IPS-11a (cell line): Measurements from ENCODE around the gene SYNPR.

Experiments used
- H3K4me3 ChIP-seq: one replicate; pipeline ENCODE4 v1.5.1; 2013; ENCODE audit warnings: low read depth, low read length, control low read depth

Gene SYNPR

DNA sequence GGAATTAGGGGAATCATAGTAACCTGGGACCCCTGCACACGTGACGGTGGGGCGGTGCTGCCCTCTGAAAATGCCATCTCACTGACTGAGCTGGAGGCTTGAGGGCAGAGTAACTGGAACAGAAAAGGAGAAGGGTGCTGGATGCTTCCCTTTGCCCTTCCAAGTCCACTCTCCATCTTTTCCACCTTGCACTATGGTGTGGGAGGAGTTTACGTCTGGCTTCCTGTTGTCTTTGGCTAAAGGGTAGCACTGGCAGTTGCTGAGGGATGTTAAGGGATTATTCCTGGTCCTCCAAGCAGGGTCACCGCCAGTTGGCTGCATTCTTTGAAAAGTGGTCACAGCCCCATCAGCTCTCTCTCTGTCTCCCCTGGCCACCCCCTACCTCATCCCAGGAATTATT, 245.0 kb downstream of the SYNPR start:
- no peak overlapping the region for H3K4me3 ChIP-seq

DNA sequence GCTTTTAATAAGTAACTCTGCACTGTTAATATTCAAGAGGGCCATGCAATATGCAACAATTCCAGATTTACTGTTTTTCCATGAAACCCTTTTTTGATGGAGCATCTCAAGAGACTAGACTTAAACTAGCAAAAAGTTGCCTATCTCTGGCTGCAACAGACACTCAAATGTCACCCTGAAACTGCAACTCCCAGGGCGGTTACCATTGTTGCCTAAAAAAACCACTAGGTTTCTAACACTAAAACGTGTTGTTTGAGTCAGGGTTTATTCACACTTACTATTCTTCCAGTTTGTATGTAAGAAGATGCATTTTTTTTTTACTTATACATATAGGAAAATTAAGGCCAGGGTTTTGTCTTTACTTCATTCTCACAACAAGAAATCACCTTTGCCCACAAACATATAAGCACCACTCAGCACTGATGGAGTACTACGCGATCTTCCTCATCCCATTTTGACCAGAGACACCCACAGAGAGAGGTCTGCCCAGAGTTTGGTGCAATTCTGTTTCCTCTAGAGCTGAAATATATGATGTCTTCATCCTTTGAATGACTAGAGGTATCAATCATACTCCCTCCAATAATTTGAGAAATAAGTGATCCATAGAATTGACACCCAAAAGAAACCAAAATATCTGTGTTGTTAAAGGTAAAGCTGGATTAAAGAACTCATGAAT, 250.4 kb downstream of the SYNPR start:
- H3K4me3 ChIP-seq, result no peak overlapping the region

DNA sequence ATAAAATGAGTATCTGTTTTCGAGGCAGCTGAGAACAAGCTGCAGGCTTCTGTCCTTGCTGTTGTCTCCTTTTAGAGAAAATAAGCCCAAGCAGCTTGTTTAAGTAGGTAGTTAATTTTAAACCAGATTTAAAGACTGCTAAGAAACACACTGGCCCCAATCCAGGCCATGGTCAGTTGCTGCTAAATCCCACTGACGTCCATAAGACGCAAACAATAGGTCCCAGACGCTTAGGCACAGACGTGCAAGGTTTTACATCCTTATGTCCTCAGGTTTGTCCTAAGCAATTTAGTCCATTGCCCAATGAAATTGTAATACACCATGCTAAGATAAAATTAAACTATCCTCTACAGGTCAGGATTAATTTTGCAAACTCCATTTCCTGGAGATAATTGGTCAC, 254.4 kb downstream of the SYNPR start:
- H3K4me3 ChIP-seq, result no peak overlapping the region

- H3K4me3 ChIP-seq, result no peak overlapping the region
These were observed 260.8 kb downstream of the SYNPR start for GRCh38 chr3:63538919-63539318.

GRCh38 chr3:63555767-63556166, 277.7 kb downstream of the SYNPR start:
- no peak overlapping the region for H3K4me3 ChIP-seq

DNA sequence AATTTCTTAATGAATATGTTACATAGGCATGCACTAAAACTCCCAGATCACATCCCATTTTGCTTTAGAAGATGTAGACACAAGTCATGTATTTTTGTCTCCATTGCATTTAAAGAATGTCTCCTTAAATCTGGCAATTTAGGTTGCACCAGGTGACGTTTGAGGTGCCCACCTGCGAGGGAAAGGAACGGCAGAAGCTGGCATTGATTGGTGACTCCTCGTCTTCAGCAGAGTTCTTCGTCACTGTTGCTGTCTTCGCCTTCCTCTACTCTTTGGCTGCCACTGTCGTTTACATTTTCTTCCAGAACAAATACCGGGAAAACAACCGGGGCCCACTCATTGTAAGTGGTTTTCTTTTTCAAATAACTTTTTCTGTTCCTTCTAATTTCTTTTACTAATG, 278.3 kb downstream of the SYNPR start:
- H3K4me3 ChIP-seq, result no peak overlapping the region

DNA sequence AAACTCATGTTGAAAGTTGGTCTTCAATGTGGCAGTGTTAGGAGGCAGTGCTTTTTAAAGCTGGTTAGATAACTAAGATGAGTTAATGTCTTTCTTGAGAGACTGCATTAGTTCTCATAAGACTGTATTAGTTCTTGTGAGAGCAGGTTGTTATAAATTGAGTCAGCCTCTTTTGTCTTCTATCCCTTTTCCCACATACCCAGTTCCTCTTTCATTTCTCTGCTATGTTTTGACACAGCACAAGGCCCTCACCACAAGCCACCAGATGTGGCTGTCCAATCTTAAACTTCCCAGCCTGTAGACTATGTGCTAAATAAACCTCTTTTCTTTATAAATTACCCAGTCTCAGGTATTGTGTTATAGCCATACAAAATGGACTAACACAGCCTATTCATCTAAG, 279.8 kb downstream of the SYNPR start:
- no peak overlapping the region for H3K4me3 ChIP-seq

DNA sequence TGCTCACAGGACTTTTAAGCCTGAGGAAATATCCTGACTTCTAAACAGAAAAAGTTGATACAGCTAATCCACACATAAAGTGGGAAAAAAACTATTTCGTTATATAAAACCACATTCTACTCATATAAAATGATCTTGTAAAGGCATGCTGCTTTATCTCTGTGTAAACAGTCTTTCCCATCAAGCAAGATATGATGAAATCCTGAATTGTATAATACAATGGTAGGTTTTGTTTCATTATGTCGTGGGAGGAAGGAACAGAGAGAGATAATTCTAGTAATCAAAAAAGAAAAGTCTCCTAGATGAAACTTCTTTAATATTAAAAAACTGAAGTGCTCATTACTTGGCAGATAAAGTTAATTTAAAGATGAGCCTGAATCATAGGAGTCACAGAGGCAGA, 281.8 kb downstream of the SYNPR start:
- no peak overlapping the region for H3K4me3 ChIP-seq

DNA sequence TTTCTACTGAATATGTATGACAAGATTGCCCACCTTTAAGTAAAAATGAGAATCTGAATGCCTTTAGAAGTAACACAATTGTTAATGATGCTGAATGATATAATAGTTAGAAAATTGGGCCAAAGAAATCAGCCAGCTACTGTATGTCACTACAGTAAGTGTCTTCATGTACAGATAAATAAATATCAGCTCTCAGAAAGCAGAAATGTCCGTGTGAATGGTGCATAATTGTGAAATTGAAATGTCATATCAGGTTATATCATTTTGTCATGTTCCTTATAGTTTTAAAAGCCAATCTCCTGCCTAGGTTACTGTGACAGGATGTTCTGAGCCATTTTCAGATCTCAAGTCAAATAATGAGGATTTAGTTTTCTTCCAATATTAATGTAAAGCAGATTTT, 283.8 kb downstream of the SYNPR start:
- no peak overlapping the region for H3K4me3 ChIP-seq

DNA sequence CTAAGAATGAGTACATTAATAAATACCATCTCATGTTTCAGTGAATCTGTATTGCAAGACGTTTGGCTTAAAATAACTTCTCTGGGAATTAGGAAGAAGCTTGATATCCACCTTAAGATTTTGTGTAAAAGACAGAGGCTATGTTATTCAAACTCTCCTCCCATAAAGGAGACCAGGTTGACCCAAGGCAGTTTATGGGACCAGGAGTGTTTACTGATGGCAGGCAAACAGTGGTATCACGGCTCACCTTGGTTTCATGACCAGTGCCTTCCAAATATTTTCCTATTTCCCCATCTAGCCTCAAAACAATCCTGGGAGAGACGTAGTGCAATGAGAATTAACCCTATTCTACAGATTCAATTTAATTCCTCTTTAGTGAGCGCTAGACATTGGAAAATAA, 284.2 kb downstream of the SYNPR start:
- H3K4me3 ChIP-seq, result no peak overlapping the region

- no peak overlapping the region for H3K4me3 ChIP-seq
These were observed 285.5 kb downstream of the SYNPR start for GRCh38 chr3:63563572-63563971.

- no peak overlapping the region for H3K4me3 ChIP-seq
These were observed 287.1 kb downstream of the SYNPR start for GRCh38 chr3:63565220-63565619.

DNA sequence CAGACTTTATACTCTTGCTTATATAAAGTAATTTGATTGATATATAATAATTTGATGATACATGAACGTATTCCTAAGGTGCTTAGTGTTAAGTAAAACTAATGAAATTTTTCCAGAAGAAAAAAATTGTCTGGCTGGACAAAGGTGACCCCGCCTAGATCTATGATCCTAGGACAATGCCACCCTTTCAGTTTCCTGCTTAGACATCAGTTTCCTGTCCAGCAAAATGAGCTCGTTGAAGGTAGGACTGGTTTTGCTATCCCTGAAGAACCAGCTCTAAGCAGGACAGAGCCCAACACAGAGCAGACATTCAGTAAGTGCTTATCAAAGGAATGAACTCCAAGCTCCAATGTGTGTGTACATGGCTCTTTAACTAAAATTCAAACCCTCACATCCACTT, 293.6 kb downstream of the SYNPR start:
- H3K4me3 ChIP-seq, result no peak overlapping the region

DNA sequence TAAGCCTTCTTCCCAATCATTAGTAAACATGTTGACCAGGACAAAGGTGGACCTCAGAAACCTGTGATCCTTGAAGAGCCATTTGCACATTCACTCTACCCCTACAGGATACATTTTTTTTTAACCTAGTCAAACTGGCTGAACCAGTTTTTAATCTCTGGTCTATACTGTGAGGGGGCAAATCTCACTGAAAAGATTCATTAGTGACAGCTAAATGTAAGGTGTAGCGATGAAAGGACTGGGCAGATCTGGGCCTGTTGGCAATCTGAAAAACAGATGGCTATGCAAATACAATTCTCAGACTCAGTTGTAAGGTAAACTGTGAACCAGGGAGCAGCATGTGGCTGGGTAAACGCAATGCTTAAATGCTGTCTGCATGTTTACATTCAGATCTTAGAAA, 298.7 kb downstream of the SYNPR start:
- H3K4me3 ChIP-seq, result no peak overlapping the region

GRCh38 chr3:63578858-63579257, 300.8 kb downstream of the SYNPR start:
- H3K4me3 ChIP-seq, result no peak overlapping the region

GRCh38 chr3:63580151-63580550, 302.0 kb downstream of the SYNPR start:
- H3K4me3 ChIP-seq, result no peak overlapping the region

DNA sequence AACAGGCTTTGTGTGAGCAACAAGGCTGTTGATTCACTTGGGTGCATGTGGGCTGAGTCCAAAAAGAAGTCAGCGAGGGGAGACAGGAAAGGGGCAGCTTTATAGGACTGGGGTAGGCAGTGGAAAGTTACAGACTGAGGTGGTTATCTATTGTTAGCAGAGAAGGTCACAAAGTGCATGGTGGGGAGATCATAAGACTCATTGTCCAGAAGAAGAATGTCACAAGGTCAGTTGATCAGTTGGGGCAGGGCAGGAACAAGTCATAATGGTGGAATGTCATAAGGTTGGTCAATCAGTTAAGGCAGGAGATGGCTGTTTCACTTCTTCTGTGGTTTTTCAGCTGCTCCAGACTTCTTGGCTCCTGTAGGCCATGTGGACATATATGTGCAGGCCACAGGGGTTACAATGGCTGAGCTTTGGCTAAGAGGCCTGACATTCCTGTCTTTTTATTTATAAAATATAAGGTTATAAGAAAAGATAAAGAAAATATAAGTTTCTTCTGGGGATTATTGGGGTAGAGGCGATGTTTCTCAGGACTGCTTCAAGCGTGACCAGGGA, 304.9 kb downstream of the SYNPR start:
- no peak overlapping the region for H3K4me3 ChIP-seq

DNA sequence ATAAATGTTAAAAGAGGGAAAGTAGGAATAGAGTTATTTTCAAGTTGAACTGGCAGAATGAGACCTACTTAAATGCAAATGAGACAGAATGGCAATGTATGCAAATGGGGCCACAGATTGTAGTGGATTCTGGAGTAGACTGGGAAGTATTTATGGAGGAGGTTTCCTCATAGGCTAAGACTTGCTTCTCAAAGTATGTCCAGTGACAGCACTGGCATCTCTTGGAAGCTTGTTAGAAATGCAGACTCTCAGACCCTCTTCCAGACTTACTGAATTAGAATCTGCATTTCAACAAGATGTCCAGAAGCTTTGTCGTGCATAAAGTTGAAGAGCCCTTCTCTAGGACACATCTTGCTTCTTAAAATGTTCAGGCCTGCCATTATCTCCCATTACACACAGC, 306.6 kb downstream of the SYNPR start:
- no peak overlapping the region for H3K4me3 ChIP-seq

DNA sequence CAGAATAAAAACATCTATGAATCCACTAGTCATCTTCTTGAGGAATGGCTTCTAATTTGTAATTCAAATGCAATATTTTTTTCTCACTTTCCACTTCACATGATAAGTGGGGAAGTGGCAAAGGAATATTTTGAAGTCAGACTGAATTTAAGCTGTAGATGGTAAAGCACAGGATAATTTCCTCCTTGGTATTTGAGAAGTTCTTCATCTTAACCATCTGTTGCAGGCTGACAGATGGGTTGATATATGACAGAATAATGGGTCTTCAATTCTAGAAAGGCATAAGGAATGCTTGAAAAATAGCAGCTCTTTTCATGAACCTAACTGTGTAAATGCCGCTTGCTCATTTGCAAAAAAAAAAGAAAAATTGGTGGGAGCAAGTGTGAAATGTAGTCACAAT, 307.8 kb downstream of the SYNPR start:
- no peak overlapping the region for H3K4me3 ChIP-seq

- no peak overlapping the region for H3K4me3 ChIP-seq
These were observed 310.8 kb downstream of the SYNPR start for GRCh38 chr3:63588895-63589294.

GRCh38 chr3:63593779-63594178, 315.7 kb downstream of the SYNPR start:
- no peak overlapping the region for H3K4me3 ChIP-seq

- H3K4me3 ChIP-seq, result no peak overlapping the region
These were observed 317.1 kb downstream of the SYNPR start for GRCh38 chr3:63595221-63595620.

DNA sequence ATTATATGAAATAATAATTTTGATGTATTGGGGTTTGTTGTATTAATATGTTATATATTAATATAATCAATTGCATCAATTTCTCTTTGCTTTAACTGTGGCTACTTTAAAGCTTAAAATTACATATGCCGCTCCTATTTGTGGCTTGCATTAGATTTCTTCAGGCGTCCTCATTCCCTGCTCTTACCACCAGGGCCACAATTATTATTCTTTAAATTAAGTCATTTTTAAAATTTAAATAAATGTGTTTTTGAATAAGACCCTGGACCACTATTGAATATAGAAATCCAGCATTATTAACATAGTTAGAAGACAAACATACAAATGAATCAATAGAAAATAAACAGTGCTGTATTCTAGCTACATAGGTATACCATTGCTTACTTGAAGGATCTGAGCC, 318.9 kb downstream of the SYNPR start:
- H3K4me3 ChIP-seq, result no peak overlapping the region
